ENCODE results near the gene B3GLCT. TPM values are rescaled to one million over a fixed set of nuclear protein-coding genes. Genes with fewer than 3 reads are reported as not detected.

B3GLCT gene
- total RNA-seq, 5 donors from 2014 or later (not counting 1 experiment from before 2014, with no cell fraction given), result 3.7 to 5.6 (median 4.7) TPM

DNA sequence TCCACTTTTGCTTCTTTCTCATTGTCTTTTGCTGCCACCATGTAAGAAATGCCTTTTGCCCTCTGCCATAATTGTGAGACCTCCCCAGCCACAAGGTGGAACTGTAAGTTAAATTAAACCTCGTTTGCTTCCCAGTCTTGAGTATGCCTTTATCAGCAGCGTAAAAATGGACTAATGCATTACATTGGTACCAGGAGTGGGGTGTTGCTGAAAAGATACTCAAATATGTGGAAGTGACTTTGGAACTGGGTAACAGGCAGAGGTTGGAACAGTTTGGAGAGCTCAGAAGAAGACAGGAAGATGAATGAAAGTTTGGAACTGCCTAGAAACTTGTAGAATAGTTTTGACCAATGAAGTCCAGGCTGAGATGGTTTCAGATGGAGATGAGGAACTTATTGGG, 115.2 kb downstream of the B3GLCT start:
- H3K27ac Mint-ChIP-seq, result no peak overlapping the region
- ChIA-PET CTCF (no interaction called here), POLR2A (no interaction called here)
- H3K27ac ChIP-seq (ENCODE audit: low read length), result no peak overlapping the region
- H3K27me3 Mint-ChIP-seq, result no peaks in the 10 kb centered on the region
- H3K4me3 ChIP-seq (ENCODE audit: control insufficient read depth in 1 of 2, extremely low read depth in 1 of 2, low read length in 1 of 2), result no peak overlapping the region
- no peaks in the 10 kb centered on the region for H3K9me3 ChIP-seq
- no peak for DNase-seq
- no peaks in the 10 kb centered on the region for H3K4me1 Mint-ChIP-seq
- no peaks in the 10 kb centered on the region for H3K4me1 ChIP-seq (ENCODE audit: control insufficient read depth in 1 of 2, extremely low read depth in 1 of 2, insufficient read depth in 2 of 2, low read length in 2 of 2)
- H3K36me3 ChIP-seq (ENCODE audit: control insufficient read depth in 2 of 2, extremely low read depth in 1 of 2, insufficient read depth in 1 of 2, low read length in 1 of 2), result peaks cover 0 to 4% of the 10 kb centered on the region in 2 donors
- peaks cover 10 to 51% (median 35%) of the 10 kb centered on the region in 3 donors for H3K9me3 Mint-ChIP-seq
- H3K36me3 Mint-ChIP-seq, result peaks cover 64% of the 10 kb centered on the region
- no peak for ATAC-seq (replicated peaks in 1 of 4)
- H3K27me3 ChIP-seq (replicated peaks in 1 of 2; ENCODE audit: control insufficient read depth in 2 of 2, extremely low read depth in 1 of 2, insufficient read depth in 2 of 2, low read length in 1 of 2), result no peaks in the 10 kb centered on the region
- no peak overlapping the region for H3K4me3 Mint-ChIP-seq
- 91% methylated on average over 1 of the region's 2 CpGs for WGBS (ENCODE audit: insufficient coverage)

DNA sequence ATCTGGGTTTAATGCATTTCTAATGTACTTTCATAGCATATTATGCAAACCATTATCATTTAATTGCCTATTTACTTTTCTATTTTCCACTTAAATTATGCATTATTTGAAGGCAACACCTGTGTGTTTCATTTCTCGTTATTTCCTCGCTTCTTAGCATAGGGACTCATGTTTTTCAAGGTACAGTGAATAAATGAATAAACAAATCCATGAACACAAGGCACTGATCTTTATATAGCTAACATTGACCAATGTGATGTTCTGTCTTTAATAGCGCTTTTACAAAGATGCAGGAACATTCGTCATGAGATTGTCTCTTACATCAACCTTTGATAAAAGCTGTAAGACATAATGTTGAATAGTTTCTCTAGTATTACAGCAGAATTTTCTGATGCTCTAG, 121.2 kb downstream of the B3GLCT start:
- Histone ChIP-seq H3K27ac (ENCODE audit: low read length) (no peak overlapping the region), H3K4me1 (ENCODE audit: control insufficient read depth in 1 of 2, extremely low read depth in 1 of 2, insufficient read depth in 2 of 2, low read length in 2 of 2) (no peaks in the 10 kb centered on the region), H3K27me3 (replicated peaks in 1 of 2; ENCODE audit: control insufficient read depth in 2 of 2, extremely low read depth in 1 of 2, insufficient read depth in 2 of 2, low read length in 1 of 2) (no peaks in the 10 kb centered on the region), H3K36me3 (ENCODE audit: control insufficient read depth in 2 of 2, extremely low read depth in 1 of 2, insufficient read depth in 1 of 2, low read length in 1 of 2) (peaks cover 0 to 9% of the 10 kb centered on the region in 2 donors), H3K9me3 (no peaks in the 10 kb centered on the region), H3K4me3 (ENCODE audit: control insufficient read depth in 1 of 2, extremely low read depth in 1 of 2, low read length in 1 of 2) (no peak overlapping the region)
- H3K4me3 Mint-ChIP-seq, result no peak overlapping the region
- H3K27ac Mint-ChIP-seq, result no peak overlapping the region
- WGBS (ENCODE audit: insufficient coverage), result no CpG with 5 or more reads among the region's 4 CpGs
- DNase-seq (no peak), ATAC-seq (replicated peaks in 1 of 4) (no peak)
- no peaks in the 10 kb centered on the region for H3K27me3 Mint-ChIP-seq
- H3K4me1 Mint-ChIP-seq, result no peaks in the 10 kb centered on the region
- ChIA-PET POLR2A (no interaction called here), CTCF (no interaction called here)
- peaks cover 0 to 5% (median 3%) of the 10 kb centered on the region in 3 donors for H3K9me3 Mint-ChIP-seq
- H3K36me3 Mint-ChIP-seq, result peaks cover 45% of the 10 kb centered on the region

- Mint-ChIP-seq H3K4me1 (no peaks in the 10 kb centered on the region), H3K4me3 (no peak overlapping the region), H3K27me3 (no peaks in the 10 kb centered on the region), H3K36me3 (peaks cover 47% of the 10 kb centered on the region), H3K27ac (no peak overlapping the region), H3K9me3 (peaks cover 0 to 5% (median 3%) of the 10 kb centered on the region in 3 donors)
- ChIA-PET CTCF (no interaction called here), POLR2A (no interaction called here)
- no peak overlapping the region for H3K27ac ChIP-seq (ENCODE audit: low read length)
- H3K9me3 ChIP-seq, result no peaks in the 10 kb centered on the region
- WGBS (ENCODE audit: insufficient coverage), result 89% methylated on average over 1 of the region's 3 CpGs
- H3K36me3 ChIP-seq (ENCODE audit: control insufficient read depth in 2 of 2, extremely low read depth in 1 of 2, insufficient read depth in 1 of 2, low read length in 1 of 2), result peaks cover 0 to 9% of the 10 kb centered on the region in 2 donors
- no peaks in the 10 kb centered on the region for H3K4me1 ChIP-seq (ENCODE audit: control insufficient read depth in 1 of 2, extremely low read depth in 1 of 2, insufficient read depth in 2 of 2, low read length in 2 of 2)
- ATAC-seq (replicated peaks in 1 of 4) (no peak), DNase-seq (no peak)
- no peak overlapping the region for H3K4me3 ChIP-seq (ENCODE audit: control insufficient read depth in 1 of 2, extremely low read depth in 1 of 2, low read length in 1 of 2)
- no peaks in the 10 kb centered on the region for H3K27me3 ChIP-seq (replicated peaks in 1 of 2; ENCODE audit: control insufficient read depth in 2 of 2, extremely low read depth in 1 of 2, insufficient read depth in 2 of 2, low read length in 1 of 2)
These were observed 121.7 kb downstream of the B3GLCT start for GRCh38 chr13:31321457-31321856.

DNA sequence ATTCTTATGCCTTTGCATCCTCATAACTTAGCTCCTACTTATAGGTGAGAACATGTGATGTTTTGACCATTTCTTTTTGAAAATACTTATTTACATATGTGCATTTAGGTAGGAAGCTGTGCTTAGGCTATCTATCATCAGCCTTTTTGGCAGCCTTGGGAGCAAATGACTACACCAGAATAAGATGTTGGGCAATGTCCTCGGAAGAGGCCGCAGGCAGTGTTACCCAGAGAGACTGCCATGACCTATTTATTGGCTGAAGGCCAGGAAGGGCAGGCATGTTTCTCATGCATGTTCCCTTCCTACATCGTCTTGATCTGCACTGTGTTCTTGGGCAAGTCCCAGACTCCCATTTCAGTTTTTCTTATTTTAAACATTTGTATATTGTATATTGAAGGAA, 122.3 kb downstream of the B3GLCT start:
- WGBS (ENCODE audit: insufficient coverage), result 100% methylated on average over 2 of the region's 3 CpGs
- Histone ChIP-seq H3K27ac (ENCODE audit: low read length) (no peak overlapping the region), H3K9me3 (no peaks in the 10 kb centered on the region), H3K27me3 (replicated peaks in 1 of 2; ENCODE audit: control insufficient read depth in 2 of 2, extremely low read depth in 1 of 2, insufficient read depth in 2 of 2, low read length in 1 of 2) (no peaks in the 10 kb centered on the region), H3K4me1 (ENCODE audit: control insufficient read depth in 1 of 2, extremely low read depth in 1 of 2, insufficient read depth in 2 of 2, low read length in 2 of 2) (no peaks in the 10 kb centered on the region), H3K4me3 (ENCODE audit: control insufficient read depth in 1 of 2, extremely low read depth in 1 of 2, low read length in 1 of 2) (no peak overlapping the region), H3K36me3 (ENCODE audit: control insufficient read depth in 2 of 2, extremely low read depth in 1 of 2, insufficient read depth in 1 of 2, low read length in 1 of 2) (peaks cover 0 to 9% of the 10 kb centered on the region in 2 donors)
- CTCF ChIA-PET, result no interaction called here
- Mint-ChIP-seq H3K36me3 (peaks cover 51% of the 10 kb centered on the region), H3K9me3 (peaks cover 0 to 5% (median 3%) of the 10 kb centered on the region in 3 donors), H3K4me1 (no peaks in the 10 kb centered on the region), H3K4me3 (no peak overlapping the region), H3K27me3 (no peaks in the 10 kb centered on the region), H3K27ac (no peak overlapping the region)
- no peak for DNase-seq
- POLR2A ChIA-PET, result no interaction called here
- no peak for ATAC-seq (replicated peaks in 1 of 4)

GRCh38 chr13:31322702-31323405, 123.1 kb downstream of the B3GLCT start:
- peaks cover 0 to 9% of the 10 kb centered on the region in 2 donors for H3K36me3 ChIP-seq (ENCODE audit: control insufficient read depth in 2 of 2, extremely low read depth in 1 of 2, insufficient read depth in 1 of 2, low read length in 1 of 2)
- ChIA-PET POLR2A (no interaction called here), CTCF (no interaction called here)
- Mint-ChIP-seq H3K27me3 (no peaks in the 10 kb centered on the region), H3K9me3 (no peaks in the 10 kb centered on the region), H3K4me3 (no peak overlapping the region), H3K36me3 (peaks cover 52% of the 10 kb centered on the region), H3K27ac (no peak overlapping the region), H3K4me1 (no peaks in the 10 kb centered on the region)
- ATAC-seq (replicated peaks in 1 of 4) (no peak), DNase-seq (no peak)
- no CpG with 5 or more reads among the region's 6 CpGs for WGBS (ENCODE audit: insufficient coverage)
- no peaks in the 10 kb centered on the region for H3K4me1 ChIP-seq (ENCODE audit: control insufficient read depth in 1 of 2, extremely low read depth in 1 of 2, insufficient read depth in 2 of 2, low read length in 2 of 2)
- H3K4me3 ChIP-seq (ENCODE audit: control insufficient read depth in 1 of 2, extremely low read depth in 1 of 2, low read length in 1 of 2), result no peak overlapping the region
- no peaks in the 10 kb centered on the region for H3K27me3 ChIP-seq (replicated peaks in 1 of 2; ENCODE audit: control insufficient read depth in 2 of 2, extremely low read depth in 1 of 2, insufficient read depth in 2 of 2, low read length in 1 of 2)
- no peaks in the 10 kb centered on the region for H3K9me3 ChIP-seq
- H3K27ac ChIP-seq (ENCODE audit: low read length), result no peak overlapping the region

DNA sequence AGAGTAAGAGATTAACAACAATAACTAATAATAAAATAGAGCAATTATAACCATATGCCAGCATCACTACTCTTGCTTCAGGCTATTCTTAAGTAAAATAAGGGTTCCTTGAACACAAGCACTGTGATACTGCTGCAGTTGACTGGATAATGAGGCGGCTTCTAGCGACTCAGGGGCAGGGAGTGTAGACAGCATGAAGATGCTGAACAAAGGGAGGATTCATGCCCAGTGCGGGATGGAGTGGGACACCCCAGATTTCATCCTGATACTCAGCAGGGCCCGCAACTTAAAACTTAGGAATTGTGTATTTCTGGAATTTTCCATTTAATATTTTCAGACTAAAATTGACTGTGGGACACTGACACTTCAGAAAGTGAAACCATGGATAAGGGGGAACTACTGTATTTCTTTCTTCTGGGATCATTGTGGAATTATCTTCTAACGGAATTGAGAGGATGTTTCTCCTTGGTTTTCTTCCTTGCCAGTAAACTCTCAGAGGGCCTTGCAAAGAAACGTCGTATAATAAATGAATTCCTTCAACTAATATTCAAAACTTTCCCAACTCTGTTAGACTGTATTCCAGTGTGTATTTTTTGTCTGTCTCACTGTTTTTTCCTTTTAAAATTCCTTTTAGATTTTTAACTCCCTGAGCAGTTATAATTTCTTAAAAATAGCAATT, 127.5 kb downstream of the B3GLCT start:
- POLR2A ChIA-PET, result no interaction called here
- no CpG with 5 or more reads among the region's 7 CpGs for WGBS (ENCODE audit: insufficient coverage)
- peaks cover 69% of the 10 kb centered on the region for H3K36me3 Mint-ChIP-seq

More for the DNA sequence above, 127.5 kb downstream of the B3GLCT start:
- Histone ChIP-seq H3K27me3 (replicated peaks in 1 of 2; ENCODE audit: control insufficient read depth in 2 of 2, extremely low read depth in 1 of 2, insufficient read depth in 2 of 2, low read length in 1 of 2) (no peaks in the 10 kb centered on the region), H3K9me3 (no peaks in the 10 kb centered on the region), H3K27ac (ENCODE audit: low read length) (no peak overlapping the region), H3K4me3 (ENCODE audit: control insufficient read depth in 1 of 2, extremely low read depth in 1 of 2, low read length in 1 of 2) (no peak overlapping the region), H3K36me3 (ENCODE audit: control insufficient read depth in 2 of 2, extremely low read depth in 1 of 2, insufficient read depth in 1 of 2, low read length in 1 of 2) (peaks cover 0 to 19% of the 10 kb centered on the region in 2 donors), H3K4me1 (ENCODE audit: control insufficient read depth in 1 of 2, extremely low read depth in 1 of 2, insufficient read depth in 2 of 2, low read length in 2 of 2) (no peaks in the 10 kb centered on the region)
- H3K4me1 Mint-ChIP-seq, result no peaks in the 10 kb centered on the region
- peaks cover 0 to 4% (median 2%) of the 10 kb centered on the region in 3 donors for H3K9me3 Mint-ChIP-seq
- no peak overlapping the region for H3K4me3 Mint-ChIP-seq
- no peak overlapping the region for H3K27ac Mint-ChIP-seq
- ATAC-seq (replicated peaks in 1 of 4) (no peak), DNase-seq (no peak)
- CTCF ChIA-PET, result no interaction called here
- H3K27me3 Mint-ChIP-seq, result no peaks in the 10 kb centered on the region
